IMR-90 (cell line): ENCODE data around the gene FBXW2. TPM values are rescaled to one million over a fixed set of nuclear protein-coding genes. Genes with fewer than 3 reads are reported as not detected.

ENCODE experiments used
- ATAC-seq: fragments of 200-7000 bp; cut with Tn5 transposase; 2 replicates; pipeline ENCODE4 v1.9.1; 2020; ENCODE audit warnings: low read depth, mild to moderate bottlenecking, moderate library complexity
- BruUV-seq: library from RNA; stranded (reverse); fragments of 400-500 nt; replicated peaks from 2 replicates; lab custom pipeline; 2021; lab: Mats Ljungman, UMichigan
- CTCF ChIA-PET: fragments of 300-600 bp; formaldehyde crosslinking; extraction: SDS; loops from one replicate; lab custom pipeline; 2021; ENCODE audit warnings: antibody characterized with exemption; lab: Yijun Ruan, JAX
- POLR2A ChIA-PET: fragments of 300-600 bp; sonication (Branson Sonifier 250); formaldehyde crosslinking; loops from one replicate; lab custom pipeline; 2022; ENCODE audit warnings: antibody characterized with exemption; ENCODE audit not compliant: unreplicated experiment; lab: Charles Lee
- DNase-seq: peaks from one replicate; pipeline ENCODE4 v3.0.0; 2013
- H2AFZ ChIP-seq: replicated peaks from 2 replicates; pipeline ENCODE3; 2013; ENCODE audit warnings: low read length, mild to moderate bottlenecking; ENCODE audit not compliant: poor library complexity
- H2AK5ac ChIP-seq: 2 replicates; pipeline ENCODE4 v1.6.1; 2013; ENCODE audit warnings: low read depth, low read length, inconsistent platforms
- H2AK9ac ChIP-seq: replicated peaks from 2 replicates; pipeline ENCODE3; 2013; ENCODE audit warnings: mild to moderate bottlenecking, low read depth, low read length, moderate library complexity; ENCODE audit not compliant: poor library complexity
- H2BK120ac ChIP-seq: 2 replicates; pipeline ENCODE4 v1.6.1; 2013; ENCODE audit warnings: low read depth, low read length, inconsistent platforms
- H2BK15ac ChIP-seq: 3 replicates; pipeline ENCODE4 v1.6.1; 2013; ENCODE audit warnings: low read depth, low read length, inconsistent platforms
- H2BK20ac ChIP-seq: 2 replicates; pipeline ENCODE4 v1.6.1; 2013; ENCODE audit warnings: low read depth, mild to moderate bottlenecking, inconsistent platforms, low read length, moderate library complexity
- H2BK5ac ChIP-seq: 2 replicates; pipeline ENCODE4 v1.6.1; 2013; ENCODE audit warnings: mild to moderate bottlenecking, low read depth, low read length, inconsistent platforms; ENCODE audit not compliant: poor library complexity, severe bottlenecking
- H3K14ac ChIP-seq: replicated peaks from 2 replicates; pipeline ENCODE4 v1.6.1; 2013; ENCODE audit warnings: low read depth, low read length, inconsistent platforms
- H3K18ac ChIP-seq: 2 replicates; pipeline ENCODE4 v1.6.1; 2013; ENCODE audit warnings: low read depth, low read length, control low read depth
- H3K23ac ChIP-seq: 2 replicates; pipeline ENCODE4 v1.6.1; 2013; ENCODE audit warnings: low read depth, low read length, inconsistent platforms
- H3K27ac ChIP-seq: 2 replicates; pipeline ENCODE4 v1.5.1; 2013; ENCODE audit warnings: mild to moderate bottlenecking, control low read depth, low read length; ENCODE audit not compliant: insufficient read depth
- H3K27me3 ChIP-seq: 2 replicates; pipeline ENCODE4 v1.6.1; 2013; ENCODE audit warnings: low read length; ENCODE audit not compliant: control insufficient read depth, insufficient read depth
- H3K36me3 ChIP-seq: 2 replicates; pipeline ENCODE4 v1.6.1; 2013; ENCODE audit warnings: low read length, mixed read lengths; ENCODE audit not compliant: control insufficient read depth, insufficient read depth
- H3K4ac ChIP-seq: 2 replicates; pipeline ENCODE4 v1.6.1; 2013; ENCODE audit warnings: low read depth, low read length, inconsistent platforms
- H3K4me1 ChIP-seq: 2 replicates; pipeline ENCODE4 v1.6.1; 2013; ENCODE audit warnings: low read length, mixed read lengths; ENCODE audit not compliant: control insufficient read depth, insufficient read depth
- H3K4me2 ChIP-seq: 2 replicates; pipeline ENCODE4 v1.6.1; 2013; ENCODE audit warnings: low read depth, mild to moderate bottlenecking, control low read depth, low read length, moderate library complexity
- H3K4me3 ChIP-seq: 2 replicates; pipeline ENCODE4 v1.5.1; 2013; ENCODE audit warnings: low read depth, mild to moderate bottlenecking, control low read depth, low read length, moderate library complexity; ENCODE audit not compliant: insufficient read depth
- H3K56ac ChIP-seq: 2 replicates; pipeline ENCODE4 v1.6.1; 2013; ENCODE audit warnings: low read length, inconsistent platforms; ENCODE audit not compliant: insufficient read depth; ENCODE audit errors: extremely low read depth
- H3K79me1 ChIP-seq, 2 experiments: 2 replicates each; pipeline ENCODE4 v1.6.1; 2013; ENCODE audit warnings: low read length in 2 of 2, inconsistent platforms in 1 of 2, low read depth in 1 of 2
- H3K9ac ChIP-seq: 2 replicates; pipeline ENCODE4 v1.6.1; 2013; ENCODE audit warnings: low read depth, low read length, control low read depth
- H3K9me1 ChIP-seq: 2 replicates; pipeline ENCODE4 v1.6.1; 2013; ENCODE audit warnings: low read length, inconsistent platforms; ENCODE audit not compliant: insufficient read depth
- H3K9me3 ChIP-seq: 2 replicates; pipeline ENCODE4 v1.6.1; 2013; ENCODE audit warnings: low read length; ENCODE audit not compliant: control insufficient read depth, insufficient read depth
- H4K20me1 ChIP-seq: 2 replicates; pipeline ENCODE4 v1.6.1; 2013; ENCODE audit warnings: low read length, inconsistent platforms; ENCODE audit not compliant: insufficient read depth
- H4K5ac ChIP-seq: 2 replicates; pipeline ENCODE4 v1.6.1; 2013; ENCODE audit warnings: mild to moderate bottlenecking, low read depth, low read length, control low read depth
- H4K8ac ChIP-seq, 2 experiments: 2 replicates each; pipeline ENCODE4 v1.6.1; 2013; ENCODE audit warnings: low read depth in 2 of 2, low read length in 2 of 2, control low read depth in 1 of 2, inconsistent platforms in 1 of 2
- H4K91ac ChIP-seq: 2 replicates; pipeline ENCODE4 v1.6.1; 2013; ENCODE audit warnings: low read depth, low read length, inconsistent platforms; ENCODE audit not compliant: insufficient read depth
- FOS ChIP-seq: fragments of 150-350 bp; IDR thresholded peaks from 2 replicates; pipeline ENCODE4 v1.6.1; 2016; ENCODE audit warnings: low read depth, low read length
- POLR2A ChIP-seq: IDR thresholded peaks from 2 replicates; pipeline ENCODE4 v1.6.1; 2012; ENCODE audit warnings: mild to moderate bottlenecking, low read depth, low read length
- RAD21 ChIP-seq: IDR thresholded peaks from 2 replicates; pipeline ENCODE4 v1.6.1; 2012; ENCODE audit warnings: low read length, improper control_type of control experiment
- WGBS, 2 experiments: methylation state at CpG; one replicate each; pipeline versions ENCODE4 v1.1.5 to v1.1.7; 2013; ENCODE audit warnings: missing lambda C conversion rate in 2 of 2; ENCODE audit not compliant: insufficient read length in 1 of 2; ENCODE audit errors: extremely low coverage in 2 of 2; 5-methylcytosine and 5-hydroxymethylcytosine counted together
- dilution Hi-C: fragments of 300-500 bp; cut with HindIII; formaldehyde crosslinking; loops from one replicate; pipeline ENCODE4 v1.14.3; 2018; ENCODE audit warnings: low sequenced_read_pairs; ENCODE audit not compliant: unreplicated experiment
- in situ Hi-C: fragments of 300-500 bp; cut with MboI; formaldehyde crosslinking; loops from 3 replicates; pipeline ENCODE4 v1.14.3; 2019; ENCODE audit warnings: low sequenced_read_pairs, inconsistent platforms, mixed read lengths
- intact Hi-C: fragments of 100-400 bp; cut with micrococcal nuclease; formaldehyde crosslinking; loops from 2 replicates; pipeline ENCODE4 v1.10.0; 2022
- polyA plus RNA-seq, 3 experiments: library from polyadenylated mRNA; depleted of rRNA; stranded (reverse); fragments of >200 nt; gene quantifications; 2 replicates each; pipeline ENCODE4 v1.2.3, GENCODE V29; 2012; ENCODE audit warnings: low replicate concordance in 1 of 3
- total RNA-seq: library from RNA; depleted of rRNA; stranded (reverse); fragments of >200 nt; gene quantifications from 2 replicates; pipeline ENCODE4 v1.2.3, GENCODE V29; 2012

Gene FBXW2
- total and polyA plus RNA-seq, 2 of the 4 experiments (the other 2 are of a cell fraction) = 27.1 to 43.5 TPM

DNA sequence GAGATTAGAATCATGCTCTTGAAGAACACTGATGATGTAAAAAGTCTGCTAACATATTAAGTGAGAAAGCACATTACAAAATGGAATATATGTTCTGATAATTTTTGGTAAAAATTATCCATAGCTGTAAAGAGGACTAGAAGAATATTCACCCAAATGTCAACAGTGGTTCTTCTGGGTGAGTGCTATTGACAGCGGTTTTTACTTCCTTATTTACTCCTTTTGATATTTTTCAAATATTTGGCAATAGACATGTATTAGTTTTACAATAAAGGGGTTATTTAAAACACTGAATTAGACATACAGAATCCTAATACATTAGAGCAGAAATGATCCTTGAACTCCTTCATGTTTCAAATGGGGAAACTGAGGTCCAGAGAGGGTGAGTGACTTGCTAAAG lies 52.0 kb downstream of the FBXW2 start:
- Histone ChIP-seq H3K9me3 (no peaks in the 10 kb centered on the region), H3K14ac (no peak overlapping the region), H4K8ac (no peak overlapping the region), H2BK20ac (no peak overlapping the region), H2BK15ac (no peak overlapping the region), H4K20me1 (no peaks in the 10 kb centered on the region), H3K27ac (no peak overlapping the region), H3K23ac (no peak overlapping the region), H3K18ac (no peak overlapping the region), H2BK120ac (no peak overlapping the region), H3K4me3 (no peak overlapping the region), H3K4ac (no peak overlapping the region), H2BK5ac (no peak overlapping the region), H2AFZ (no peak overlapping the region), H4K91ac (no peak overlapping the region), H3K9ac (no peak overlapping the region), H3K9me1 (no peaks in the 10 kb centered on the region), H3K4me1 (no peaks in the 10 kb centered on the region), H2AK9ac (no peak overlapping the region), H3K56ac (no peak overlapping the region), H3K36me3 (no peaks in the 10 kb centered on the region), H4K5ac (no peak overlapping the region), H2AK5ac (no peak overlapping the region), H3K4me2 (no peak overlapping the region), H3K27me3 (no peaks in the 10 kb centered on the region), H3K79me1 (no peaks in the 10 kb centered on the region)
- WGBS, 2 experiments = no CpG with 5 or more reads among the region's 1 CpG
- POLR2A ChIA-PET = no interaction called here
- TF ChIP-seq RAD21 (no peak), POLR2A (no peak), FOS (no peak)
- dilution Hi-C loops (no loop called here), in situ Hi-C loops (no loop called here), intact Hi-C loops (no loop called here)
- DNase-seq (no peak), ATAC-seq (no peak)
- CTCF ChIA-PET = no interaction called here
- BruUV-seq = no TSS peak
